ENCODE measurements around the gene CLDN5. TPM values are rescaled to one million over a fixed set of nuclear protein-coding genes. Genes with fewer than 3 reads are reported as not detected.

The CLDN5 gene
- total RNA-seq, 1 donor from 2014 or later = 1.6 TPM

DNA sequence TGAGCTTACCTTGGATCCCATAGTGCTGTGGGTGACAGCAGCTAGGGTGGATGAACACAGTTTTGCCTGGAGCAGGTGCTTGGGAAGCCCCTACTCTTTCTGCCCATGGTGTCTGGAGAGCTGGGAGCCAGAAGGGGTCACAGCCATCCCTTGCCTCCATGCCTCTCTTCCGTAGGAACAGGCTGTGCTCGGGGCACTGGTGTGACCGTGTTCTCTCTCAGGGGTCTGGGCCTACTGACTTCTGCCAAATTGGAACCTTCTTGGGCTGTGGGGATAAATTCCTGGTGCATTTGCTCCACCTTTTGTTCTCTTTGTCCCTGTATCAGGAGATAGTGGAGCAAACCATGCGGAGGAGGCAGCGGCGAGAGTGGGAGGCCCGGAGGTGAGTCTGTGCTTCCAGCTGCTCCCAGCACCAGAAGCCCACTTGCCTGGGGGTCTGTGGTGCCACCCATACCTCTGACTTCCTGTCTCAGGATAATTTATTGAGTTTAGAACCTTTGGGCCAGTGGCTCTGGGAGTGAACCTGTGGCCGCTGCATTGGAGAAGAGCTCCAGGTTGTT lies 30.1 kb downstream of the CLDN5 start:
- Histone ChIP-seq H3K27me3 (ENCODE audit: control insufficient read depth, insufficient read depth, low read length) (no peaks in the 10 kb centered on the region), H3K36me3 (ENCODE audit: control insufficient read depth, insufficient read depth, low read length) (no peaks in the 10 kb centered on the region), H3K4me3 (ENCODE audit: low read depth, low read length) (no peak overlapping the region)
- TF ChIP-seq, protein P1, sequence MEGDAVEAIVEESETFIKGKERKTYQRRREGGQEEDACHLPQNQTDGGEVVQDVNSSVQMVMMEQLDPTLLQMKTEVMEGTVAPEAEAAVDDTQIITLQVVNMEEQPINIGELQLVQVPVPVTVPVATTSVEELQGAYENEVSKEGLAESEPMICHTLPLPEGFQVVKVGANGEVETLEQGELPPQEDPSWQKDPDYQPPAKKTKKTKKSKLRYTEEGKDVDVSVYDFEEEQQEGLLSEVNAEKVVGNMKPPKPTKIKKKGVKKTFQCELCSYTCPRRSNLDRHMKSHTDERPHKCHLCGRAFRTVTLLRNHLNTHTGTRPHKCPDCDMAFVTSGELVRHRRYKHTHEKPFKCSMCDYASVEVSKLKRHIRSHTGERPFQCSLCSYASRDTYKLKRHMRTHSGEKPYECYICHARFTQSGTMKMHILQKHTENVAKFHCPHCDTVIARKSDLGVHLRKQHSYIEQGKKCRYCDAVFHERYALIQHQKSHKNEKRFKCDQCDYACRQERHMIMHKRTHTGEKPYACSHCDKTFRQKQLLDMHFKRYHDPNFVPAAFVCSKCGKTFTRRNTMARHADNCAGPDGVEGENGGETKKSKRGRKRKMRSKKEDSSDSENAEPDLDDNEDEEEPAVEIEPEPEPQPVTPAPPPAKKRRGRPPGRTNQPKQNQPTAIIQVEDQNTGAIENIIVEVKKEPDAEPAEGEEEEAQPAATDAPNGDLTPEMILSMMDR (IDR thresholded peaks at IDR 0.05; ENCODE audit: insufficient read depth, low read length, poor library complexity, severe bottlenecking) = no peak
- no peak for DNase-seq (ENCODE audit: low read depth)

DNA sequence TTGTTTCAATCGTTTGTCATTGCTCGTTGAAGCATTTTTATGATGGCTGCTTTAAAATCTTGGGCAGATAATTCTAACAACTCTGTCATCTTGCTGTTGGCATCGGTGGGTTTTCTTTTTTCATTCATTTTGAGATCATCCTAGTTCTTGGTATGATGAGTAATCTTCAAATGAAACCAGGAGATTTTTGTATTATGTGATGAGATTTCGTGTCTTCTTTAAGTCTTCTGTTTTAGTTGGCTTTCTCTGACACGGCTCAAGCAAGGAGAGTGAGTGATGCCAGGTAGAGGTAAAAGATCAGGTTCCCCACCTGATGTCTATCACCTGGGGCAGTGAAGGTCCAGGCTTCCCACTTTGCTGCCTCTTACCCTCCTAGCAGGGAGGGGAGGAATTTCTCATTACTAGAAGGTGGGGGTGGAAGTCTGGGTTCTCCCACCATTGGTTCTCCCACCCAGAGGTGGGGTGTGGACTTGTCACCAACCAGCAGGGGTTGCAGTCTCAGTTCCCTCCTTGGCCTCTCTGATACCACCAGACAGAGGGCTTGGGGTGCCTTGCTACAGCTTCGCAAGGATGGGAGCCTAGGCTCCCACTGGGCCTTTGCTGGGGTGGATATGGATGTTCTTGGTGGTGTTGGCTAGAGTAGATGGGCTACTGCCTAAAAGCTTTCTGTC lies 31.6 kb downstream of the CLDN5 start:
- Histone ChIP-seq H3K27me3 (ENCODE audit: control insufficient read depth, insufficient read depth, low read length) (no peaks in the 10 kb centered on the region), H3K36me3 (ENCODE audit: control insufficient read depth, insufficient read depth, low read length) (no peaks in the 10 kb centered on the region), H3K4me3 (ENCODE audit: low read depth, low read length) (no peak overlapping the region)
- TF ChIP-seq, protein P1 (IDR thresholded peaks at IDR 0.05; ENCODE audit: insufficient read depth, low read length, poor library complexity, severe bottlenecking) = no peak
- DNase-seq (ENCODE audit: low read depth) = no peak

DNA sequence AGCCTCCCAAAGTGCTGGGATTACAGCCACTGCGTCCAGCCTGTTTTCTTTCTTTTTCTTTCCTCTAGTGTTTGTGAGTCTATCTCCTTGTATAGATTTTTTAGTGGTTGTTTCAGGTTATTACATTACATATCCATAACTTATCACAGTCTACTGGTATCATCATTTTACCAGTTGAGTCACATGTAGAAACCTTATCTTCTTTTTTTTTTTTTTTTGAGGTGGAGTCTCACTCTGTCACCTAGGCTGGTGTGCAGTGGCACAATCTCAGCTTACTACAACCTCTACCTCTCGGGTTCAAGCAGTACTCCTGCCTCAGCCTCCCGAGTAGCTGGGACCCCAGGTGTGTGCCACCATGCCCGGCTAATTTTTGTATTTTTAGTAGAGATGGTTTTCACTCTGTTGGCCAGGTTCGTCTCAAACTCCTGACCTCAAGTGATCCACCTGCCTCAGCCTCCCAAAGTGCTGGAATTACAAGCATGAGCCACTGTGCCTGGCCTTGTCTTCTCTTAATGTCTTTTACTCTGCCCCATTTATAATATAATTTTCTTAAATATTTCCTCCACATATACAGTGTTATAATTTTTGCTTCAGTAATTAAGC lies 33.5 kb downstream of the CLDN5 start:
- TF ChIP-seq, protein P1 (IDR thresholded peaks at IDR 0.05; ENCODE audit: insufficient read depth, low read length, poor library complexity, severe bottlenecking) = no peak

DNA sequence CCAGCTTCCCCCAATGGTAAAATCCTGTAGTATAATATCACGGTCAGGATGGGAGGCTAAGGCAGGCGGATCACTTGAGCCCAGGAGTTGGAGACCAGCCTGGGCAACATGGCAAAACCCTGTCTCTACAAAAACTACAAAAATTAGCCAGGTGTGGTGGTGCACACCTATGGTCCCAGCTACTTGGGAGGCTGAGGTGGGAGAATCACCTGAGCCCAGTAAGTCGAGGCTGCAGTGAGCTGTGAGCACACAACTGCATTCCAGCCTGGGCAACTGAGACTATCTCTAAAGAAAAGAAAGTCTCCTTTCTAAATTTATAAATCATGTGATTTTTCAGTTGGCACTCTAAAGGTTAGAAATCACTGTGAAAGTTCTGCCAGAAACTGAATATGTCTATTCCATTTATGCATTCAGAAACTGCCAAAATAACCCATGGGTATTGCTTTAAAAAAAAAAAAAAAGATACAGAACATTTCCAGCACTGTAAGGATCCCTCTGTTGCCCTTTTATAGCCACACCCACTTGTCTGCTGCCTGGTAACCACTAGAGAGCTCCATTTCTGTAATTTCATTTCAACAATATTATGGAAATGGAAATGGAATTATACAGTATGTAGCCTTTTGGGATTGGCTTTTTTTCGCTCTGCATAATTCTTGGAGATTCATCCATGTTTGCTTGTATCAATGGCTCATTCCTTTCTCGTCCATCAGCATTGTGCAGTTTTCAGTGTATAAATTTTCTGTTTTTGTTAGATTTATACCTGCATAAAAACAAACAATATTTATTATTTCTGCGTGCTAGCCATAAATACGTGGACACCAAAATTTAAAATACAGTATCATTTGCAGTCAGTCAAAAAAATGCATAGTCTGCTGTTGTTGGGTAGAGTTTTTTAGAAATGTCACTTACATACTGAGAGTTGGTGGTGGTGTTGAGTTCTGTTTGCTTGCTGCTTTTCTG lies 35.0 kb downstream of the CLDN5 start:
- TF ChIP-seq, protein P1 (IDR thresholded peaks at IDR 0.05; ENCODE audit: insufficient read depth, low read length, poor library complexity, severe bottlenecking) = no peak

More for the DNA sequence above, 33.5 kb downstream of the CLDN5 start:
- H3K27me3 ChIP-seq (ENCODE audit: control insufficient read depth, insufficient read depth, low read length) = no peaks in the 10 kb centered on the region
- H3K36me3 ChIP-seq (ENCODE audit: control insufficient read depth, insufficient read depth, low read length) = no peaks in the 10 kb centered on the region
- no peak for DNase-seq (ENCODE audit: low read depth)
- no peak overlapping the region for H3K4me3 ChIP-seq (ENCODE audit: low read depth, low read length)

DNA sequence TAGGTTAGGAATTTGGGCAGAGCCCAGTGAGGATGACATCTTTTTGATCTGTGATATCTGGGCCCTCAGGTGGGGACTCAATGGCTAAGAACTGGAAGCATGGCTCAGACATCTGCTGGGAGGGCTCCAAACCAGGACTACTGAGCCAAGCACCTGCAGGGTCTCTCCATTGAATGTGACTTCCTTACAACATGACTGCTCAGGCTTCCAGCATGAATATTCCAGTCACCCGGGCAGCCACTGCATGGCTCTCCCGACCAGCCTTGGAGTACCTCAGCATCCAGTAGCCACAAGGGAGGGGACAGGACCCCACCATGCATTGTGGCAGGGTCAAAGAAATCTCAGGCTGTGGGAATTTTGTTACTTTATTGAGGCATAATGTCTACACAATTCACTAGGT lies 35.9 kb downstream of the CLDN5 start:
- Histone ChIP-seq H3K27me3 (ENCODE audit: control insufficient read depth, insufficient read depth, low read length) (no peaks in the 10 kb centered on the region), H3K4me3 (ENCODE audit: low read depth, low read length) (no peak overlapping the region), H3K36me3 (ENCODE audit: control insufficient read depth, insufficient read depth, low read length) (peaks cover 1% of the 10 kb centered on the region)
- TF ChIP-seq, protein P1 (IDR thresholded peaks at IDR 0.05; ENCODE audit: insufficient read depth, low read length, poor library complexity, severe bottlenecking) = no peak
- DNase-seq (ENCODE audit: low read depth) = no peak

More for the DNA sequence above, 35.0 kb downstream of the CLDN5 start:
- Histone ChIP-seq H3K36me3 (ENCODE audit: control insufficient read depth, insufficient read depth, low read length) (peaks cover 1% of the 10 kb centered on the region), H3K27me3 (ENCODE audit: control insufficient read depth, insufficient read depth, low read length) (no peaks in the 10 kb centered on the region), H3K4me3 (ENCODE audit: low read depth, low read length) (no peak overlapping the region)
- no peak for DNase-seq (ENCODE audit: low read depth)
